Measurements from ENCODE around the gene EMX1.

- TF ChIP-seq CTCF (IDR thresholded peaks at IDR 0.05): no peak
- TF ChIP-seq POLR2AphosphoS5 (IDR thresholded peaks at IDR 0.05): no peak
These were observed 30.1 kb upstream of the EMX1 start, which contains the start of gene SPR for GRCh38 chr2:72887032-72887739.

Measured in breast epithelium (tissue), 3 donors.